DND-41 (cell line): ENCODE results near the gene AMH.

Source experiments
- ATAC-seq: fragments of 200-7000 bp; cut with Tn5 transposase; 3 replicates; pipeline ENCODE4 v1.9.1; 2021; ENCODE audit warnings: low read depth; ENCODE audit not compliant: insufficient read depth
- DNase-seq: peaks from one replicate; pipeline ENCODE4 v3.0.0-alpha.2; 2020
- H2AFZ ChIP-seq: 2 replicates; pipeline ENCODE4 v1.6.0; 2012; ENCODE audit warnings: low read depth, low read length
- H3K27ac ChIP-seq: 2 replicates; pipeline ENCODE4 v1.5.1; 2012; ENCODE audit warnings: low read length, inconsistent platforms
- H3K27me3 ChIP-seq: fragments of 200-600 bp; sonication (generic); 2 replicates; pipeline ENCODE4 v1.6.0; 2012; ENCODE audit warnings: low read length, mild to moderate bottlenecking, inconsistent platforms; ENCODE audit not compliant: insufficient read depth, poor library complexity
- H3K36me3 ChIP-seq: 2 replicates; pipeline ENCODE4 v1.5.1; 2012; ENCODE audit warnings: low read length, inconsistent platforms; ENCODE audit not compliant: insufficient read depth
- H3K4me1 ChIP-seq: 2 replicates; pipeline ENCODE4 v1.5.1; 2012; ENCODE audit warnings: mild to moderate bottlenecking, low read length; ENCODE audit not compliant: insufficient read depth
- H3K4me2 ChIP-seq: 2 replicates; pipeline ENCODE4 v1.6.0; 2012; ENCODE audit warnings: mild to moderate bottlenecking, moderate library complexity, low read length, inconsistent platforms; ENCODE audit not compliant: insufficient read depth
- H3K4me3 ChIP-seq, 2 experiments: fragments of 200-600 bp in 1 of 2; shearing (Covaris generic) in 1 of 2; 2 replicates each; pipeline ENCODE4 v1.5.1; 2012 to 2016; ENCODE audit warnings: inconsistent platforms in 2 of 2, low read length in 2 of 2, mild to moderate bottlenecking in 2 of 2, low read depth in 1 of 2, moderate library complexity in 1 of 2
- H3K79me2 ChIP-seq: 2 replicates; pipeline ENCODE4 v1.6.0; 2012; ENCODE audit warnings: low read length, inconsistent platforms; ENCODE audit not compliant: insufficient read depth
- H3K9ac ChIP-seq: 2 replicates; pipeline ENCODE4 v1.6.0; 2012; ENCODE audit warnings: low read depth, mild to moderate bottlenecking, inconsistent platforms, low read length, moderate library complexity
- H3K9me3 ChIP-seq: 2 replicates; pipeline ENCODE4 v1.5.1; 2012; ENCODE audit warnings: low read length, moderate library complexity, mild to moderate bottlenecking, inconsistent platforms; ENCODE audit not compliant: insufficient read depth, severe bottlenecking
- H4K20me1 ChIP-seq: 2 replicates; pipeline ENCODE4 v1.6.0; 2012; ENCODE audit warnings: low read length; ENCODE audit not compliant: insufficient read depth
- EZH2 ChIP-seq: IDR thresholded peaks from 3 replicates; pipeline ENCODE4 v1.6.1; 2012; ENCODE audit warnings: borderline replicate concordance, low read depth, mild to moderate bottlenecking, moderate library complexity, low read length, inconsistent platforms; ENCODE audit not compliant: severe bottlenecking
- TF ChIP-seq, protein P1 (sequence below): IDR thresholded peaks from 2 replicates; pipeline ENCODE4 v1.5.1; 2012; ENCODE audit warnings: borderline replicate concordance, low read length, moderate library complexity, mild to moderate bottlenecking; ENCODE audit not compliant: poor library complexity, severe bottlenecking; ENCODE audit errors: extremely low read depth

Gene AMH

DNA sequence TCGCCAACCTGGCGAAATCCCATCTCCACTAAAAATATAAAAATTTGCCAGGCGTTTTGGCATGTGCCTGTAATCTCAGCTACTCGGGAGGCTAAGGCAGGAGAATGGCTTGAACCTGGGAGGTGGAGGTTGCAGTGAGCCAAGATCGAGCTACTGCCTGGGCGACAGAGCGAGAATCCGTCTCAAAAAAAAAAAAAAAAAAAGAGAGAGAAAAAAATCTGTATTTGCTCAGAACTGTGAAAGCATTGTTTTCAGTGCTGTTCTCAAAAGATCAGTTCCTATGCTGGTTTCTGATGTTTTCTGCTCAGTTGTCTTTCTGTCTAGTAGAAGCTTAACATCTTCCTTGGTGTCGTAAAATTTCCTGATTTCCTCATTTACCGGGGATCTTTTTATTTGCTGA, 9.9 kb upstream of the AMH start:
- no peak for DNase-seq
- Histone ChIP-seq H3K4me1 (peaks cover 61% of the 10 kb centered on the region), H3K4me3 (peak overlapping the region; percentile 27 to 64; a peak in 3 of 4 replicates), H4K20me1 (peaks cover 76% of the 10 kb centered on the region), H2AFZ (no peak overlapping the region), H3K9ac (peak overlapping the region; percentile 99), H3K79me2 (peaks cover 98% of the 10 kb centered on the region), H3K27ac (peak overlapping the region; percentile 96), H3K27me3 (no peaks in the 10 kb centered on the region), H3K4me2 (peak overlapping the region; percentile 82), H3K9me3 (no peaks in the 10 kb centered on the region), H3K36me3 (peaks cover 67% of the 10 kb centered on the region)
- ATAC-seq = no peak
- TF ChIP-seq, protein P1, sequence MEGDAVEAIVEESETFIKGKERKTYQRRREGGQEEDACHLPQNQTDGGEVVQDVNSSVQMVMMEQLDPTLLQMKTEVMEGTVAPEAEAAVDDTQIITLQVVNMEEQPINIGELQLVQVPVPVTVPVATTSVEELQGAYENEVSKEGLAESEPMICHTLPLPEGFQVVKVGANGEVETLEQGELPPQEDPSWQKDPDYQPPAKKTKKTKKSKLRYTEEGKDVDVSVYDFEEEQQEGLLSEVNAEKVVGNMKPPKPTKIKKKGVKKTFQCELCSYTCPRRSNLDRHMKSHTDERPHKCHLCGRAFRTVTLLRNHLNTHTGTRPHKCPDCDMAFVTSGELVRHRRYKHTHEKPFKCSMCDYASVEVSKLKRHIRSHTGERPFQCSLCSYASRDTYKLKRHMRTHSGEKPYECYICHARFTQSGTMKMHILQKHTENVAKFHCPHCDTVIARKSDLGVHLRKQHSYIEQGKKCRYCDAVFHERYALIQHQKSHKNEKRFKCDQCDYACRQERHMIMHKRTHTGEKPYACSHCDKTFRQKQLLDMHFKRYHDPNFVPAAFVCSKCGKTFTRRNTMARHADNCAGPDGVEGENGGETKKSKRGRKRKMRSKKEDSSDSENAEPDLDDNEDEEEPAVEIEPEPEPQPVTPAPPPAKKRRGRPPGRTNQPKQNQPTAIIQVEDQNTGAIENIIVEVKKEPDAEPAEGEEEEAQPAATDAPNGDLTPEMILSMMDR = no peak
- TF ChIP-seq EZH2 = no peak

DNA sequence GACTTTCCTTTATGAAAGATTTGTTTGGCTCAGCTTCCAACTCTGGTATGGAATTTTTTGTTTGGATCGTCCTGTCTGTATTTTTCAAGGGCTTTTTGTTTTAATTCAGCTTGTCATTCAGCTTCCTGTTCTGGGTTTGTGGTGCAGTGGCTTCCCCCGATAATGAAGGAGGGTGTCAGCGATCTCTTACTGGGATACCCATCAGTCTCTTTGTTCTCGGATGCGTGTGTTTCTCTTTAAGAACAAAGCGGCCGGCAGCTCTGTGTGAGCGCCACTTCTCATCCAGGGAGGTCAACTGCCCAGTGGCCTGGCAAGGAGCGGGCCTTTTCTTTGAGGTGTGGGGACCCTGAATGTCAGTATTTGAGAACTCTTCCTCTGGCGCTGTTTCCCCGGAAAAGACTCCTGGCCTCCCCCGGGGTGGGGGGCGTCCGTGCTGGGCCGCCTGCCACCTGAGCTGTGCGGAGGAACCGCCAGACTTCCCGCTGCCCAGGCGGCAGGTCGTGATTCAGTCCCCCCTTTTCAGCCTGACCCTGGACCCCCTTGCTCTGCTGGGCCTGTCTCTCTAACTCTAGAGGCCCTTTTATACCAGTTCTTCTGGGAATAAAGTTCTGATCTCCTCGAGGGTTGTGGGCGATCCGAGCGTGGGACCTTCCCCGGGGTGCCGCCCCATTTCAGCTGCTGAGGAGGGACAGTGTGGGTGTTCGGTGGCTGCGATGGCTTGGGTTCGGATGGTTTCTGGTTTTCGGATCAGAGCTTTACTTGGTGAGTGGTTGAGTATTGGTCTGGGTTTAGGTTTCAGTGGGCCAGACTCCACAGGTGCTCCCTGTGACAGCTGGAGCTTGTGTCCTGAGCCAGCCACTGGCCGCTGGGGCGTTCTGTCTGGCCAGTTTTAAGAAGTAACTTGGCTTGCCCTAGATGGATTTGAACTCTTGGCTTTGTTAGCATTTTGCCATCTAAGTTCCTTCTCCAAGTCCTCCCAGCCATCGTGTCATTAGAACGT, 9.1 kb upstream of the AMH start:
- Histone ChIP-seq H3K9ac (peak overlapping the region; percentile 99), H3K27ac (peak overlapping the region; percentile 73), H3K9me3 (no peaks in the 10 kb centered on the region), H3K36me3 (peaks cover 71% of the 10 kb centered on the region), H3K79me2 (peaks cover 98% of the 10 kb centered on the region), H3K4me2 (peak overlapping the region; percentile 82), H3K4me1 (peaks cover 52% of the 10 kb centered on the region), H2AFZ (no peak overlapping the region), H3K27me3 (no peaks in the 10 kb centered on the region), H3K4me3 (peak overlapping the region; percentile 27 to 64; a peak in 3 of 4 replicates), H4K20me1 (peaks cover 78% of the 10 kb centered on the region)
- ATAC-seq (peak; percentile 41), DNase-seq (peak; percentile 73)
- TF ChIP-seq EZH2 = no peak
- TF ChIP-seq, protein P1 = no peak

DNA sequence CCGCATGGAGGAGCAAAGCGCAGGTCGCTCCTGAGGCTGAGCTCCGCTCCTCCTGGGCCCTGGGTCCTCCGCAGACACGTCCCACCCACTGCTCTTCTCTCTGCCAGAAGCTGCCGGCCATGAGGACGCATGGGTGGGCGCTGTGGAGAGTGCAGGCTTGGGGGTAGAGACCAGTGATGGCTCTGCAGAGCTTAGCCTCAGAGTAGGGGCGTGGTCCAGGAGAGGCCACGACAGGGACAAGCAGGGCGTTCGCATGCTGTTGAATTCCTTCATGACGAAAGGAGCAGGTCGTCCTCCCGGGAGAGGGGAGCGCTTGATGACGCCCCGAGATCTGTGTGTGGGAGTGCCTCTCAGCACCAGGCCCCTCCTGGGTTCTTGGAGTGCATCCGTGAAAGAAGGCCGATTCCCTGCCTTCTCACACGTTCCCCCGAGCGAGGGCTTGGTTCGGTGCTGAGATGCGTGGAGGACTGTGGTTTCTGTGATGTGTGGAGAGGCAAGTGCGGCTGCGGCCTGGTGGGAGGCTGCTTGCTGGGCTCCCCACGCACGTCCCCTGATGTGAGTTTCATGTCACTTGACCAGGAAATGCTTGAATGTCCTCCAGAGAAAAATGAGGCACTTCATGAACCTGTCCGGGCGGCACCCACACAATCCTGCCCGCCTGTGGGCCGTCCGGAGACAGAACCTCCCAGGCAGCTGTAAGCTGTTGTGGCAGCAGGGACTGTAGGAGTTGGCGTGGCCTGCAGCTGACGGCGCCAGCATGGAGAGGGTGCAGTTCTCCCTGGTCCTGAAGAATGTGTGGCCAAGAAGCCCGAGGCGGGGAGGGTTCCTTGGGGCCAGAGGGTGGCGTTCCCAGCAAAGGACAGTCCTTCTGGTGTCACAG, 8.0 kb upstream of the AMH start:
- Histone ChIP-seq H4K20me1 (peaks cover 84% of the 10 kb centered on the region), H2AFZ (no peak overlapping the region), H3K36me3 (peaks cover 81% of the 10 kb centered on the region), H3K9ac (peak overlapping the region; percentile 99), H3K79me2 (peaks cover 97% of the 10 kb centered on the region), H3K27ac (peak overlapping the region; percentile 73), H3K4me1 (peaks cover 49% of the 10 kb centered on the region), H3K4me2 (peak overlapping the region; percentile 82), H3K27me3 (no peaks in the 10 kb centered on the region), H3K9me3 (no peaks in the 10 kb centered on the region), H3K4me3 (peak overlapping the region in 1 of 2 experiments; percentile 64; a peak in 2 of 4 replicates)
- ATAC-seq (no peak), DNase-seq (no peak)
- TF ChIP-seq, protein P1 = no peak
- TF ChIP-seq EZH2 = no peak
